ENCODE data around the gene CKB.
A peak's percentile ranks its signal among the peaks of the same experiment; 100 is the strongest.

The CKB gene

DNA sequence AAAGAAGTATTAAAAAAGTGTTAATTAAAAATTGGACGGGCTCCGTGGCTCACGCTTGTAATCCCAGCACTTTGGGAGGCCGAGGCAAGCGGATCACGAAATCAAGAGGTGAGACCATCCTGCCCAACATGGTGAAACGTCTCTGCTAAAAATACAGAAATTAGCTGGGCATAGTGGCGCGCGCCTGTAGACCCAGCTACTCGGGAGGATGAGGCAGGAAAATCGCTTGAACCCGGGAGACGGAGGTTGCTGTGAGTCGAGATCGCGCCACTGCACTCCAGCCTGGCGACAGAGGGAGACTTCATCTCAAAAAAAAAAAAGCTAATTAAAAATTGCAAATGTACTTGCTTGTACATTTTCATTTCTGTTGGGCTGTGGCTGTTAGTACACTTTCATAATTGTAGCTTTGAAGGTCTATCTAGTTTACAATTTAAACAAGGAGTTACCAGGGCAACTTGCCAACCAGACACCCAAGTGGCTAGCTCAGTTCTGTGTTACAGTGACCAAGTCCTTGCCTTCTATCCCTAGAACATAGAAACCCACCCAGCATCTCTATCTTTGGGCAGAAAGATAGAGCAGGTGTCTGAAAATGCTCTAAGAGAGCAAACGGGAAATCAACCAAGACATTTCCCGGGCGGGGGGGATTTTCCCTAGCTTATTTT is 41.3 kb upstream of the CKB start:
- TF ChIP-seq, protein P1, sequence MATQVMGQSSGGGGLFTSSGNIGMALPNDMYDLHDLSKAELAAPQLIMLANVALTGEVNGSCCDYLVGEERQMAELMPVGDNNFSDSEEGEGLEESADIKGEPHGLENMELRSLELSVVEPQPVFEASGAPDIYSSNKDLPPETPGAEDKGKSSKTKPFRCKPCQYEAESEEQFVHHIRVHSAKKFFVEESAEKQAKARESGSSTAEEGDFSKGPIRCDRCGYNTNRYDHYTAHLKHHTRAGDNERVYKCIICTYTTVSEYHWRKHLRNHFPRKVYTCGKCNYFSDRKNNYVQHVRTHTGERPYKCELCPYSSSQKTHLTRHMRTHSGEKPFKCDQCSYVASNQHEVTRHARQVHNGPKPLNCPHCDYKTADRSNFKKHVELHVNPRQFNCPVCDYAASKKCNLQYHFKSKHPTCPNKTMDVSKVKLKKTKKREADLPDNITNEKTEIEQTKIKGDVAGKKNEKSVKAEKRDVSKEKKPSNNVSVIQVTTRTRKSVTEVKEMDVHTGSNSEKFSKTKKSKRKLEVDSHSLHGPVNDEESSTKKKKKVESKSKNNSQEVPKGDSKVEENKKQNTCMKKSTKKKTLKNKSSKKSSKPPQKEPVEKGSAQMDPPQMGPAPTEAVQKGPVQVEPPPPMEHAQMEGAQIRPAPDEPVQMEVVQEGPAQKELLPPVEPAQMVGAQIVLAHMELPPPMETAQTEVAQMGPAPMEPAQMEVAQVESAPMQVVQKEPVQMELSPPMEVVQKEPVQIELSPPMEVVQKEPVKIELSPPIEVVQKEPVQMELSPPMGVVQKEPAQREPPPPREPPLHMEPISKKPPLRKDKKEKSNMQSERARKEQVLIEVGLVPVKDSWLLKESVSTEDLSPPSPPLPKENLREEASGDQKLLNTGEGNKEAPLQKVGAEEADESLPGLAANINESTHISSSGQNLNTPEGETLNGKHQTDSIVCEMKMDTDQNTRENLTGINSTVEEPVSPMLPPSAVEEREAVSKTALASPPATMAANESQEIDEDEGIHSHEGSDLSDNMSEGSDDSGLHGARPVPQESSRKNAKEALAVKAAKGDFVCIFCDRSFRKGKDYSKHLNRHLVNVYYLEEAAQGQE (IDR thresholded peaks at IDR 0.05; ENCODE audit: insufficient replicate concordance, low read depth): no peak
- TF ChIP-seq GABPA (IDR thresholded peaks at IDR 0.05; ENCODE audit: low read depth): no peak
- no peak for TF ChIP-seq SPI1 (IDR thresholded peaks at IDR 0.05; ENCODE audit: borderline replicate concordance, low read depth)
- TF ChIP-seq, protein P2, sequence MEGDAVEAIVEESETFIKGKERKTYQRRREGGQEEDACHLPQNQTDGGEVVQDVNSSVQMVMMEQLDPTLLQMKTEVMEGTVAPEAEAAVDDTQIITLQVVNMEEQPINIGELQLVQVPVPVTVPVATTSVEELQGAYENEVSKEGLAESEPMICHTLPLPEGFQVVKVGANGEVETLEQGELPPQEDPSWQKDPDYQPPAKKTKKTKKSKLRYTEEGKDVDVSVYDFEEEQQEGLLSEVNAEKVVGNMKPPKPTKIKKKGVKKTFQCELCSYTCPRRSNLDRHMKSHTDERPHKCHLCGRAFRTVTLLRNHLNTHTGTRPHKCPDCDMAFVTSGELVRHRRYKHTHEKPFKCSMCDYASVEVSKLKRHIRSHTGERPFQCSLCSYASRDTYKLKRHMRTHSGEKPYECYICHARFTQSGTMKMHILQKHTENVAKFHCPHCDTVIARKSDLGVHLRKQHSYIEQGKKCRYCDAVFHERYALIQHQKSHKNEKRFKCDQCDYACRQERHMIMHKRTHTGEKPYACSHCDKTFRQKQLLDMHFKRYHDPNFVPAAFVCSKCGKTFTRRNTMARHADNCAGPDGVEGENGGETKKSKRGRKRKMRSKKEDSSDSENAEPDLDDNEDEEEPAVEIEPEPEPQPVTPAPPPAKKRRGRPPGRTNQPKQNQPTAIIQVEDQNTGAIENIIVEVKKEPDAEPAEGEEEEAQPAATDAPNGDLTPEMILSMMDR (IDR thresholded peaks at IDR 0.05; ENCODE audit: insufficient read depth, low read length): no peak
- TF ChIP-seq POLR2AphosphoS5 (IDR thresholded peaks at IDR 0.05; ENCODE audit: low read depth): no peak
- Histone ChIP-seq H3K27ac (replicated peaks) (peak overlapping the region; percentile 81), H3K27me3 (ENCODE audit: insufficient read depth, poor library complexity, severe bottlenecking) (no peaks in the 10 kb centered on the region), H3K4me3 (replicated peaks; ENCODE audit: insufficient read depth, low read length) (peak overlapping the region; percentile 99)
- DNase-seq (ENCODE audit: low read depth in 1 of 2, low spot score in 1 of 2): no peak

DNA sequence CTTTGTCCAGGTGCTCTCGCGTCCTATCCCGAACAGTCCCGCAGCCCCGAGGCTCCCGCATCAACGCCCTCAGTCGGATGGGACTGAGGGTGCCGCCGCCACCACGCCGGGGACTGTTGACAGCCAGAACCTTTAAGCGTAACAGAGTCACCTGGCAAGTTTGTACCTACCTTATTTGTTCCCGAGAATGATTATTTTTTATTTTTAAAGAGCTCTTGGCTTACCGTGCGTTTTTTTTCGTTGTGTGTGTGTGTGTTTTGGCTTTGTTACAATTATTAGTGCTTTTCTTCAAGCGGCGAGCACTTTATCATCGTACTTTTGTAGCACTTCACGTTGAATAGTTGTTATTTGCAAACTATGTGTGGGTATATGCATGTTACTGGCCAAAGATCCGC is 40.6 kb upstream of the CKB start:
- TF ChIP-seq SPI1 (IDR thresholded peaks at IDR 0.05; ENCODE audit: borderline replicate concordance, low read depth): no peak
- TF ChIP-seq, protein P1 (IDR thresholded peaks at IDR 0.05; ENCODE audit: insufficient replicate concordance, low read depth): no peak
- TF ChIP-seq GABPA (IDR thresholded peaks at IDR 0.05; ENCODE audit: low read depth): no peak
- TF ChIP-seq, protein P2 (IDR thresholded peaks at IDR 0.05; ENCODE audit: insufficient read depth, low read length): no peak
- TF ChIP-seq POLR2AphosphoS5 (IDR thresholded peaks at IDR 0.05; ENCODE audit: low read depth): no peak
- no peak for DNase-seq (ENCODE audit: low read depth in 1 of 2, low spot score in 1 of 2)
- H3K27ac ChIP-seq (replicated peaks): peak overlapping the region; percentile 81
- H3K27me3 ChIP-seq (ENCODE audit: insufficient read depth, poor library complexity, severe bottlenecking): no peaks in the 10 kb centered on the region
- H3K4me3 ChIP-seq (replicated peaks; ENCODE audit: insufficient read depth, low read length): peak overlapping the region; percentile 99

DNA sequence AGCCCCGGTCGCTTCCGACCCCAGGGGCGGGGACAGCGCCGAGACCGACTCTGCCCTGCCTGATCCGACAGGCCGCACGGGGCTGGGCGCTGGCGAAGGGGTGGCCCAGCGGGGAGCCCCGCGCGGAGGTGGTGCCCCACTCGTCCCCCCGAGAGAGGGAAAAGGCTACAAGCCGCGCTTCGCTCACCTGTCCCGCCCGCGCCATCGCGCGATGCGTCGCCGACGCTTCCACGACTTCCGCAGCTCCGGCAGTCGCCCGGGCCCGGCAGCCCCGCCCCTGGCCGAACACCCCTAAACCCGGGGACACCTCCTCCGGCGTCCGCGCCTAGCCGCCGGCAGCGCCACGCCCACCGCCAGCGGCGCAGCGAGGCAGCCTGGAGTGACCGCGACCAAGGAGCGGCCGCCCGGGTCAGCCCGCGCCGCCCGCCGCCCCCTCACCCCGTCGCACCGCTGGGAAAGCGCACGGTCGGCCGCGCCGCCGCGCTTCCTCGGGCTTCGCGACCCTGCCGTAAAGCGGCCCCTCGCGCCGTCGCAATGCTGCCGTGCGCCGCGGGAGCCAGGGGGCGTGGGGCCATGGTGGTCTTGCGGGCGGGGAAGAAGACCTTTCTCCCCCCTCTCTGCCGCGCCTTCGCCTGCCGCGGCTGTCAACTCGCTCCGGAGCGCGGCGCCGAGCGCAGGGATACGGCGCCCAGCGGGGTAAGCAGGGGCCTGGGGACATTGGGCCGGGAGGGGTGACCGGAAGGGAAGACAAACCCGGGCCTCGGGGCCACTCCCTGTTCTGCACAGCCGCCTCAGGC is 40.0 kb upstream of the CKB start, which contains the start of the genes BAG5 and COA8:
TSS of gene BAG5 (minus strand) at position 229 of the 797 bp plus-strand sequence. CDS start 1,493 bp downstream, outside the sequence.
TSS of gene COA8 (plus strand) at position 532 of the 797 bp plus-strand sequence. CDS start at position 574, 42 bp downstream.
- peak; percentile 84 to 86 for DNase-seq (ENCODE audit: low read depth in 1 of 2, low spot score in 1 of 2)
- peak within 1 kb of the TSS; percentile 99 for H3K4me3 ChIP-seq (replicated peaks; ENCODE audit: insufficient read depth, low read length)
- peak within 1 kb of the TSS; percentile 83 for H3K27ac ChIP-seq (replicated peaks)
- TF ChIP-seq SPI1 (IDR thresholded peaks at IDR 0.05; ENCODE audit: borderline replicate concordance, low read depth): peak; percentile 54
- TF ChIP-seq, protein P2 (IDR thresholded peaks at IDR 0.05; ENCODE audit: insufficient read depth, low read length): no peak
- peak; percentile 51; the same call in 1 of the 2 replicates for TF ChIP-seq POLR2AphosphoS5 (IDR thresholded peaks at IDR 0.05; ENCODE audit: low read depth)
- no peaks in the 10 kb centered on the region for H3K27me3 ChIP-seq (ENCODE audit: insufficient read depth, poor library complexity, severe bottlenecking)
